HepG2 (cell line): ENCODE results near the gene OLR1. TPM values are rescaled to one million over a fixed set of nuclear protein-coding genes. Genes with fewer than 3 reads are reported as not detected.

Experiments
- ATAC-seq: fragments of 200-7000 bp; cut with Tn5 transposase; 3 replicates; pipeline ENCODE4 v1.9.1; 2020; ENCODE audit warnings: mild to moderate bottlenecking, moderate library complexity
- BruUV-seq: library from RNA; stranded (reverse); fragments of 400-500 nt; replicated peaks from 2 replicates; lab custom pipeline; 2021; lab: Mats Ljungman, UMichigan
- CTCF ChIA-PET: fragments of 300-600 bp; formaldehyde crosslinking; extraction: SDS; loops from one replicate; lab custom pipeline; 2021; ENCODE audit warnings: low total read pairs, inconsistent platforms, low intra/inter-chr PET ratio; lab: Yijun Ruan, JAX
- POLR2A ChIA-PET: fragments of 350-600 bp; sonication (Branson Sonifier 250); formaldehyde crosslinking; loops from one replicate; lab custom pipeline; 2020; ENCODE audit warnings: antibody characterized with exemption, inconsistent platforms; lab: Yijun Ruan, JAX
- DNase-seq: peaks from one replicate; pipeline ENCODE4 v3.0.0-alpha.2; 2015; ENCODE audit warnings: low spot score
- FAIRE-seq: peaks from 3 replicates; lab custom pipeline; 2011; peaks lifted over from hg19 to GRCh38; lab: Jason Lieb, UNC
- H2AFZ ChIP-seq: one replicate; pipeline ENCODE4 v1.6.1; 2011; ENCODE audit warnings: low read length, inconsistent platforms
- H3K27ac ChIP-seq: fragments of 300-600 bp; 3 replicates; pipeline ENCODE4 v1.8.0; 2011; ENCODE audit warnings: mixed run types, mild to moderate bottlenecking, mixed read lengths, low read length, inconsistent platforms; ENCODE audit not compliant: insufficient read depth; ENCODE audit errors: extremely low read length
- H3K27me3 ChIP-seq, 2 experiments: fragments of 200-600 bp in 1 of 2; 2 replicates in 1 of 2; 3 replicates in 1 of 2; pipeline versions ENCODE4 v1.6.0 to v1.8.0; 2011; ENCODE audit warnings: low read length in 2 of 2, mild to moderate bottlenecking in 2 of 2, moderate library complexity in 2 of 2, inconsistent platforms in 1 of 2; ENCODE audit not compliant: insufficient read depth in 2 of 2, control insufficient read depth in 1 of 2
- H3K36me3 ChIP-seq, 2 experiments: fragments of 200-600 bp in 1 of 2; replicated peaks in 1 of 2; 2 replicates in 1 of 2; 3 replicates in 1 of 2; pipeline versions ENCODE4 v1.5.1 to v1.8.0; 2011; ENCODE audit warnings: low read length in 2 of 2, inconsistent platforms in 1 of 2; ENCODE audit not compliant: insufficient read depth in 2 of 2, control insufficient read depth in 1 of 2
- H3K4me1 ChIP-seq: 2 replicates; pipeline ENCODE4 v1.5.1; 2012; ENCODE audit warnings: low read length, inconsistent platforms; ENCODE audit not compliant: insufficient read depth
- H3K4me2 ChIP-seq: 2 replicates; pipeline ENCODE4 v1.6.0; 2011; ENCODE audit warnings: low read depth, low read length, inconsistent platforms
- H3K4me3 ChIP-seq, 3 experiments: fragments of 200-600 bp in 1 of 3; sonication (generic), shearing (Covaris generic) in 1 of 3; replicated peaks in 1 of 3; 2 replicates each; pipeline ENCODE4 v1.5.1; 2011 to 2016; ENCODE audit warnings: low read length in 3 of 3, inconsistent platforms in 2 of 3, low read depth in 2 of 3, mild to moderate bottlenecking in 2 of 3, control low read depth in 1 of 3, mixed read lengths in 1 of 3; ENCODE audit not compliant: insufficient read depth in 1 of 3
- H3K79me2 ChIP-seq: one replicate; pipeline ENCODE4 v1.6.1; 2011; ENCODE audit warnings: low read length, inconsistent platforms; ENCODE audit not compliant: insufficient read depth
- H3K9ac ChIP-seq: 2 replicates; pipeline ENCODE4 v1.6.0; 2011; ENCODE audit warnings: mild to moderate bottlenecking, low read depth, low read length, inconsistent platforms; ENCODE audit not compliant: insufficient read depth
- H3K9me3 ChIP-seq: 2 replicates; pipeline ENCODE4 v1.5.1; 2012; ENCODE audit warnings: mild to moderate bottlenecking, low read length
- H4K20me1 ChIP-seq: 2 replicates; pipeline ENCODE4 v1.6.0; 2011; ENCODE audit warnings: inconsistent platforms, mild to moderate bottlenecking, low read length, moderate library complexity; ENCODE audit not compliant: insufficient read depth
- CEBPB ChIP-seq: IDR thresholded peaks from 2 replicates; pipeline ENCODE4 v1.6.1; 2011; ENCODE audit warnings: low read depth, low read length, improper control_type of control experiment, borderline replicate concordance
- EP300 ChIP-seq, 3 experiments: sonication (generic) in 1 of 3; formaldehyde crosslinking in 1 of 3; IDR thresholded peaks; 2 replicates each; pipeline versions ENCODE4 v1.5.1 to v1.6.1; 2011 to 2020; ENCODE audit warnings: low read depth in 2 of 3, low read length in 2 of 3, borderline replicate concordance in 1 of 3, improper control_type of control experiment in 1 of 3, mild to moderate bottlenecking in 1 of 3, missing genetic modification reagents in 1 of 3, moderate library complexity in 1 of 3
- HMG20A ChIP-seq: IDR thresholded peaks from 2 replicates; pipeline ENCODE4 v1.6.1; 2016; ENCODE audit warnings: borderline replicate concordance
- NONO ChIP-seq, 2 experiments: fragments of 450-650 bp in 1 of 2; sonication (generic) in 1 of 2; formaldehyde crosslinking in 1 of 2; IDR thresholded peaks in 1 of 2; conservative IDR thresholded peaks in 1 of 2; 2 replicates each; pipeline versions ENCODE4 v1.6.1 to v1.8.0; 2017 to 2022; ENCODE audit warnings: mild to moderate bottlenecking in 1 of 2, missing genetic modification reagents in 1 of 2, moderate library complexity in 1 of 2
- NR2F1 ChIP-seq, 2 experiments: fragments of 450-650 bp in 1 of 2; formaldehyde crosslinking in 1 of 2; IDR thresholded peaks; 2 replicates each; pipeline versions ENCODE4 v1.5.0 to v1.6.1; 2016 to 2020; ENCODE audit warnings: mild to moderate bottlenecking in 1 of 2, missing compliant biosample characterization in 1 of 2, missing genetic modification reagents in 1 of 2, moderate library complexity in 1 of 2
- NR2F2 ChIP-seq: IDR thresholded peaks from 2 replicates; pipeline ENCODE4 v1.6.1; 2012; ENCODE audit warnings: low read depth, inconsistent platforms, borderline replicate concordance
- NR2F6 ChIP-seq, 2 experiments: IDR thresholded peaks; 2 replicates each; pipeline ENCODE4 v1.6.1; 2016; ENCODE audit warnings: antibody characterized with exemption in 1 of 2, mild to moderate bottlenecking in 1 of 2
- RARA ChIP-seq: IDR thresholded peaks from 2 replicates; pipeline ENCODE4 v1.6.1; 2016; ENCODE audit warnings: missing genetic modification reagents, missing compliant biosample characterization
- RXRB ChIP-seq: IDR thresholded peaks from 2 replicates; pipeline ENCODE4 v1.6.1; 2016; ENCODE audit warnings: borderline replicate concordance, missing genetic modification reagents, missing compliant biosample characterization
- TCF7 ChIP-seq: sonication (generic); IDR thresholded peaks from 2 replicates; pipeline ENCODE4 v1.6.1; 2016; ENCODE audit warnings: antibody characterized with exemption, low read depth
- ZBTB20 ChIP-seq: sonication (generic); formaldehyde crosslinking; IDR thresholded peaks from 2 replicates; pipeline ENCODE4 v1.8.1; 2023; ENCODE audit warnings: missing genetic modification reagents, low read depth, mild to moderate bottlenecking, borderline replicate concordance
- ZNF407 ChIP-seq: sonication (generic); formaldehyde crosslinking; IDR thresholded peaks from one replicate; pipeline ENCODE4 v1.5.1; 2020; ENCODE audit warnings: mild to moderate bottlenecking, missing genetic modification reagents; ENCODE audit errors: not compliant biosample characterization
- WGBS: methylation state at CpG from one replicate; pipeline ENCODE4 v1.1.6; 2017; ENCODE audit warnings: low lambda C conversion rate; 5-methylcytosine and 5-hydroxymethylcytosine counted together
- in situ Hi-C: cut with HindIII; loops from 2 replicates; pipeline ENCODE4 v1.10.0; 2017; ENCODE audit warnings: low pct_unique_long_range_greater_than_20kb; ENCODE audit not compliant: extremely low pct_ligation_motif_present
- intact Hi-C: fragments of 100-400 bp; cut with micrococcal nuclease; formaldehyde crosslinking; loops from one replicate; pipeline ENCODE4 v1.10.0; 2022; ENCODE audit not compliant: unreplicated experiment
- polyA plus RNA-seq, 8 experiments: library from polyadenylated mRNA; depleted of rRNA in 3 of 8; stranded (reverse) in 7 of 8; unstranded in 1 of 8; fragments of >200 nt; fragmentation: Illumina TruSeq in 4 of 8; extraction: Trizol in 4 of 8; gene quantifications; 2 replicates each; pipeline versions ENCODE4 v1.2.1 to v1.2.3, GENCODE V29; 2011 to 2016; ENCODE audit warnings: low read depth in 4 of 8, missing spikeins in 1 of 8, mixed read lengths in 1 of 8; ENCODE audit not compliant: insufficient read depth in 1 of 8
- total RNA-seq, 5 experiments: library from RNA; depleted of rRNA; stranded (reverse); fragments of >200 nt; fragmentation: Illumina TruSeq; extraction: Trizol; gene quantifications; 2 replicates each; pipeline ENCODE4 v1.2.3, GENCODE V29; 2016; ENCODE audit warnings: low read depth in 1 of 5

The OLR1 gene
- total and polyA plus RNA-seq, 2 of the 13 experiments (the other 11 are each of a cell fraction or from before 2014, with no cell fraction given) = not detected

DNA sequence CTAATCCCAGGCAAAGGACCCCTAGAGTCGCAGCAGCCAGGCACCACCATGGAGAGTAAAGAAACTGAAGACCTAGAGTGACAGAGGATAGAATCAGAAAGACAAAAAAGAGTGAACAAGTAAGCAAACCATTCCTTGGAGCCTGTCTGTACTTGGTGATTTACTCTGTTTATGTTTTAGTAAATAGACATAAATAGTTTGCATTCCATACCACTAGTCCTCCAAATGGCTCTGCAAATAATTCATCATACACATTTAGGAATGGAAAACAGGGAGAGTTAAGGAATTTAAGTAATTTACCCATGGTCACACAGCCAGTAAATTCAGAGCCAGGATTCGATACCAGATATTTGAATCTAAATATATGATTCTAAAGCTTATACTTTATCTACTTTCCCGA, 2.8 kb downstream of the OLR1 start (continued):
- no peak for TF ChIP-seq ZNF407
- no peak for TF ChIP-seq ZBTB20 (CRISPR knock-in tag)
- no peak for TF ChIP-seq NONO (IDR thresholded peaks at IDR 0.05)
- TF ChIP-seq NONO (CRISPR knock-in tag; conservative IDR thresholded peaks at IDR 0.05) = no peak

- H3K79me2 ChIP-seq = no peaks in the 10 kb centered on the region
- H2AFZ ChIP-seq = no peak overlapping the region
- H4K20me1 ChIP-seq = no peaks in the 10 kb centered on the region
- no peaks in the 10 kb centered on the region for H3K4me1 ChIP-seq
- H3K27ac ChIP-seq = no peak overlapping the region
- intact Hi-C loops (no loop called here), in situ Hi-C loops (no loop called here)
- no peak overlapping the region for H3K9ac ChIP-seq
- no peaks in the 10 kb centered on the region for H3K36me3 ChIP-seq
- ChIA-PET POLR2A (no interaction called here), CTCF (no interaction called here)
- FAIRE-seq = no peak
- H3K9me3 ChIP-seq = no peaks in the 10 kb centered on the region
- peak; percentile 29 for DNase-seq
- H3K4me3 ChIP-seq = no peak overlapping the region
- no TSS peak for BruUV-seq
- 11% methylated on average over 5 of the region's 5 CpGs for WGBS
- H3K4me2 ChIP-seq = no peak overlapping the region
- peak; percentile 35; the same call in 2 of the 3 replicates for ATAC-seq
- no peaks in the 10 kb centered on the region for H3K27me3 ChIP-seq
- TF ChIP-seq CEBPB (peak; percentile 84), NR2F1 (CRISPR knock-in tag; IDR thresholded peaks at IDR 0.05) (peak in 1 of 2 experiments; percentile 78; a peak in 2 of 4 replicates), HMG20A (CRISPR knock-in tag) (peak; percentile 79; the same call in 1 of the 2 replicates), RARA (CRISPR knock-in tag) (0 out of 2 replicates have a peak, but pooled peaks have one; percentile 9), TCF7 (peak; percentile 78), EP300 (IDR thresholded peaks at IDR 0.05; ENCODE audit: low read depth in 2 of 2, low read length in 2 of 2) (peak in 1 of 2 experiments; percentile 30; a peak in 1 of 4 replicates), EP300 (CRISPR knock-in tag; IDR thresholded peaks at IDR 0.05; ENCODE audit: borderline replicate concordance) (no peak), NR2F6 (IDR thresholded peaks at IDR 0.05) (peak; percentile 24; the same call in 1 of the 2 replicates), NR2F6 (CRISPR knock-in tag; IDR thresholded peaks at IDR 0.05) (0 out of 2 replicates have a peak, but pooled peaks have one; percentile 20), NR2F2 (peak; percentile 69), RXRB (no peak)
Observed at GRCh38 chr12:10167599-10167998, 4.3 kb downstream of the OLR1 start.
